ENCODE data around the gene PDILT.
"Not testable (repeated sequence)": the region's sequence is repeated elsewhere in the genome, so short reads cannot be mapped to it uniquely, and the experiment has no call there.

GRCh38 chr16:20419093-20419492 lies 14.6 kb upstream of the PDILT start:
- TF ChIP-seq, protein P1, sequence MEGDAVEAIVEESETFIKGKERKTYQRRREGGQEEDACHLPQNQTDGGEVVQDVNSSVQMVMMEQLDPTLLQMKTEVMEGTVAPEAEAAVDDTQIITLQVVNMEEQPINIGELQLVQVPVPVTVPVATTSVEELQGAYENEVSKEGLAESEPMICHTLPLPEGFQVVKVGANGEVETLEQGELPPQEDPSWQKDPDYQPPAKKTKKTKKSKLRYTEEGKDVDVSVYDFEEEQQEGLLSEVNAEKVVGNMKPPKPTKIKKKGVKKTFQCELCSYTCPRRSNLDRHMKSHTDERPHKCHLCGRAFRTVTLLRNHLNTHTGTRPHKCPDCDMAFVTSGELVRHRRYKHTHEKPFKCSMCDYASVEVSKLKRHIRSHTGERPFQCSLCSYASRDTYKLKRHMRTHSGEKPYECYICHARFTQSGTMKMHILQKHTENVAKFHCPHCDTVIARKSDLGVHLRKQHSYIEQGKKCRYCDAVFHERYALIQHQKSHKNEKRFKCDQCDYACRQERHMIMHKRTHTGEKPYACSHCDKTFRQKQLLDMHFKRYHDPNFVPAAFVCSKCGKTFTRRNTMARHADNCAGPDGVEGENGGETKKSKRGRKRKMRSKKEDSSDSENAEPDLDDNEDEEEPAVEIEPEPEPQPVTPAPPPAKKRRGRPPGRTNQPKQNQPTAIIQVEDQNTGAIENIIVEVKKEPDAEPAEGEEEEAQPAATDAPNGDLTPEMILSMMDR (IDR thresholded peaks at IDR 0.05) = not testable (repeated sequence)
- not testable (repeated sequence) for TF ChIP-seq POLR2A (IDR thresholded peaks at IDR 0.05)

All from Peyer's patch (tissue), 4 donors.